Stimulated activated naive CD8-positive, alpha-beta T cell treated with anti-CD3 and anti-CD28 coated beads, Interleukin-15, Interleukin-2, amounts not matched to agents 100 ng/mL and 50 ng/mL, for 24 hours (primary cell): ENCODE data around the gene PVR.

Source experiments
- H3K27ac Mint-ChIP-seq: one replicate; pipeline ENCODE4 v1.8.0; 2021; ENCODE audit warnings: mild to moderate bottlenecking, mixed read lengths
- H3K27me3 Mint-ChIP-seq: one replicate; pipeline ENCODE4 v1.8.0; 2021; ENCODE audit warnings: mixed read lengths
- H3K36me3 Mint-ChIP-seq: one replicate; pipeline ENCODE4 v1.8.0; 2021; ENCODE audit warnings: low read depth, mixed read lengths
- H3K4me1 Mint-ChIP-seq: one replicate; pipeline ENCODE4 v1.8.0; 2021; ENCODE audit warnings: low read depth, mixed read lengths
- H3K4me3 Mint-ChIP-seq: one replicate; pipeline ENCODE4 v1.8.0; 2021; ENCODE audit warnings: mild to moderate bottlenecking, mixed read lengths
- H3K9me3 Mint-ChIP-seq: one replicate; pipeline ENCODE4 v1.8.0; 2021; ENCODE audit warnings: mixed read lengths

The PVR gene

DNA sequence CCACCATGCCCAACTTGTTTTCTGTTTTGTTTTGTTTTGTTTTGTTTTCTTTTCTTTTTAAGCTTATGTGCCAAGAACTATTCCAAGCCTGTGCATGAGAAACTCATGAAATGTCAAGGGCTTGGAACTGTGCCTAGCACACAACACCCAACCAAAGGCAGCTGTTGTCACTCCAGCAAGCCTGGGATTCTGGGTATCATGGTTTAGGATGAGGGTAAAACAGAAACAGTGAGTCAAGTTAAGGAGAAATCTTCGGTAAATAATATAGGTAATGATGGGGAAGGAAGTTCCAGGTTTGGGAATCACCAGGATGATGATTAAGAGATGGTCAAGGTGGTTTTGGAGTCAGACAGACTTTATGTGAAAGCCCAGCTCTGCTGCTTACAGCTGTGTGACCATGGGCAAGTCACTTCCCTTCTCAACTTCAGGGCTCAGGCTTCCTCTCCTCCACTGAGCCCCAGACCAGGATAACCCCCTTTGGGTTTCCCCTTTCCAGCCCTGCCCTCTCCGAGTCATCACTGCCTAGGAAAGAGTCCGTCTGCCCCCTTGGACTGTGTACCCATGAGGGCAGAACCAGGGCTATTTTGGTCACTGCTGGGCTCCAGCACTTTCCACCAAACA, 5.0 kb downstream of the PVR start:
- Mint-ChIP-seq H3K4me3 (no peak overlapping the region), H3K9me3 (no peaks in the 10 kb centered on the region), H3K4me1 (no peaks in the 10 kb centered on the region), H3K27ac (no peak overlapping the region), H3K27me3 (peaks cover 6% of the 10 kb centered on the region), H3K36me3 (peaks cover 17% of the 10 kb centered on the region)

DNA sequence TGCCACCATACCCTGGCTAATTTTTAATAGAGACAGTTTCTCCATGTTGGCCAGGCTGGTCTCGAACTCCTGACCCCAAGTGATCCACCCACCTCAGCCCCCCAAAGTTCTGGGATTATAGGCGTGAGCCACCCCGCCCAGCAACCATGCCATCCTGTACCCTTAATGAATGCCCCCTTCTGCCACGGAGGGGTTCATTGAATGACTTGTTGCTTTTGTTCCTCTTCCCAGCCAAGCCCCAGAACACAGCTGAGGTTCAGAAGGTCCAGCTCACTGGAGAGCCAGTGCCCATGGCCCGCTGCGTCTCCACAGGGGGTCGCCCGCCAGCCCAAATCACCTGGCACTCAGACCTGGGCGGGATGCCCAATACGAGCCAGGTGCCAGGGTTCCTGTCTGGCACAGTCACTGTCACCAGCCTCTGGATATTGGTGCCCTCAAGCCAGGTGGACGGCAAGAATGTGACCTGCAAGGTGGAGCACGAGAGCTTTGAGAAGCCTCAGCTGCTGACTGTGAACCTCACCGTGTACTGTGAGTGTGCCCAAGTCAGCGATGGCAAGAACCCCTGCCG, 6.0 kb downstream of the PVR start:
- no peak overlapping the region for H3K27ac Mint-ChIP-seq
- H3K36me3 Mint-ChIP-seq = peaks cover 21% of the 10 kb centered on the region
- H3K9me3 Mint-ChIP-seq = no peaks in the 10 kb centered on the region
- H3K4me3 Mint-ChIP-seq = no peak overlapping the region
- peaks cover 5% of the 10 kb centered on the region for H3K4me1 Mint-ChIP-seq
- H3K27me3 Mint-ChIP-seq = peaks cover 6% of the 10 kb centered on the region

GRCh38 chr19:44653343-44653742, 9.6 kb downstream of the PVR start:
- Mint-ChIP-seq H3K27ac (no peak overlapping the region), H3K36me3 (peaks cover 34% of the 10 kb centered on the region), H3K4me1 (peaks cover 12% of the 10 kb centered on the region), H3K9me3 (no peaks in the 10 kb centered on the region), H3K27me3 (no peaks in the 10 kb centered on the region), H3K4me3 (no peak overlapping the region)

GRCh38 chr19:44653977-44654774, 10.5 kb downstream of the PVR start:
- H3K4me3 Mint-ChIP-seq = no peak overlapping the region
- H3K36me3 Mint-ChIP-seq = peaks cover 35% of the 10 kb centered on the region
- no peak overlapping the region for H3K27ac Mint-ChIP-seq
- H3K27me3 Mint-ChIP-seq = no peaks in the 10 kb centered on the region
- H3K9me3 Mint-ChIP-seq = no peaks in the 10 kb centered on the region
- H3K4me1 Mint-ChIP-seq = peaks cover 12% of the 10 kb centered on the region

DNA sequence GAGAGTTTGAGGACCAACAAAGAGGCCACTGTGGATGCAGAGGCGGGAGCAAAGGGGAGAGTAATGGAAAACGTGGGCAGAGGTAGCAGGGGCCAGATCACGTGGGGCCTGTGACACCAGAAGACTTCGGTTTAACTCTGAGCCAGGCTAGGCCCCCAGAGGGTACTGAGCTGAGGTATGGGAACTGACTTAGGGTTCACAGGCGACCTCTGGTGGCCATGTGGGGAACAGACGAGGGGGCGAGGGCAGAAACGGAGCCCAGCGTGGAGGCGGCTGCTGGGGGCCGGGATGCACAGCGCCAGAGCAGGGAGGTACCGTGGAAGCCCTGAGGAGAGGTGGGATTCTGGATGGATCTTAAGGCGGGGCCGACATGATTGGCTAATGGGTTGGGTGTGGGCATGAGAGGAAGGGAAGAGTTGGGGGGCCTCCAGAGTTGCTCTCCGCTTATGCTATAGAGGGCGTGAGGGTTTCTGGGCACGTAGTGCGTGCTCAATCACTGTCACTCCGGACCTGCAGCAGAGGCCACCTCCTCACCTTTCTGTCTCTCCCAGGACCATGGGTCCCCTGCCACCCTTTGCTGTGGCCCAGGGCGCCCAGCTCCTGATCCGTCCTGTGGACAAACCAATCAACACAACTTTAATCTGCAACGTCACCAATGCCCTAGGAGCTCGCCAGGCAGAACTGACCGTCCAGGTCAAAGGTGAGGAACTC, 13.7 kb downstream of the PVR start:
- Mint-ChIP-seq H3K36me3 (peaks cover 25% of the 10 kb centered on the region), H3K27ac (no peak overlapping the region), H3K27me3 (no peaks in the 10 kb centered on the region), H3K4me3 (no peak overlapping the region), H3K9me3 (no peaks in the 10 kb centered on the region), H3K4me1 (peaks cover 12% of the 10 kb centered on the region)

- peaks cover 21% of the 10 kb centered on the region for H3K36me3 Mint-ChIP-seq
- no peak overlapping the region for H3K4me3 Mint-ChIP-seq
- no peaks in the 10 kb centered on the region for H3K9me3 Mint-ChIP-seq
- H3K27ac Mint-ChIP-seq = no peak overlapping the region
- peaks cover 12% of the 10 kb centered on the region for H3K4me1 Mint-ChIP-seq
- H3K27me3 Mint-ChIP-seq = no peaks in the 10 kb centered on the region
Observed at GRCh38 chr19:44658069-44658733, 14.5 kb downstream of the PVR start.

- Mint-ChIP-seq H3K27me3 (no peaks in the 10 kb centered on the region), H3K4me1 (peaks cover 6% of the 10 kb centered on the region), H3K27ac (no peak overlapping the region), H3K36me3 (peaks cover 15% of the 10 kb centered on the region), H3K9me3 (no peaks in the 10 kb centered on the region), H3K4me3 (no peak overlapping the region)
Observed at GRCh38 chr19:44660081-44660480, 16.4 kb downstream of the PVR start.

- no peaks in the 10 kb centered on the region for H3K9me3 Mint-ChIP-seq
- H3K27me3 Mint-ChIP-seq = no peaks in the 10 kb centered on the region
- peaks cover 9% of the 10 kb centered on the region for H3K36me3 Mint-ChIP-seq
- peaks cover 6% of the 10 kb centered on the region for H3K4me1 Mint-ChIP-seq
- no peak overlapping the region for H3K27ac Mint-ChIP-seq
- no peak overlapping the region for H3K4me3 Mint-ChIP-seq
Observed at GRCh38 chr19:44661205-44661604, 17.5 kb downstream of the PVR start.

DNA sequence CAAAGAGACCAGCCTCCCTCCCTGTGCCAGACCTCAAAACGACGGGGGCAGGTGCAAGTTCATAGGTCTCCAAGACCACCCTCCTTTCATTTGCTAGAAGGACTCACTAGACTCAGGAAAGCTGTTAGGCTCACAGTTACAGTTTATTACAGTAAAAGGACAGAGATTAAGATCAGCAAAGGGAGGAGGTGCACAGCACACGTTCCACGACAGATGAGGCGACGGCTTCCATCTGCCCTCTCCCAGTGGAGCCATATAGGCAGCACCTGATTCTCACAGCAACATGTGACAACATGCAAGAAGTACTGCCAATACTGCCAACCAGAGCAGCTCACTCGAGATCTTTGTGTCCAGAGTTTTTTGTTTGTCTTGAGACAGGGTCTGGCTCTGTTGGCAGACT, 18.2 kb downstream of the PVR start:
- H3K9me3 Mint-ChIP-seq = no peaks in the 10 kb centered on the region
- H3K27me3 Mint-ChIP-seq = no peaks in the 10 kb centered on the region
- peaks cover 5% of the 10 kb centered on the region for H3K36me3 Mint-ChIP-seq
- no peak overlapping the region for H3K4me3 Mint-ChIP-seq
- H3K27ac Mint-ChIP-seq = no peak overlapping the region
- H3K4me1 Mint-ChIP-seq = peaks cover 5% of the 10 kb centered on the region

DNA sequence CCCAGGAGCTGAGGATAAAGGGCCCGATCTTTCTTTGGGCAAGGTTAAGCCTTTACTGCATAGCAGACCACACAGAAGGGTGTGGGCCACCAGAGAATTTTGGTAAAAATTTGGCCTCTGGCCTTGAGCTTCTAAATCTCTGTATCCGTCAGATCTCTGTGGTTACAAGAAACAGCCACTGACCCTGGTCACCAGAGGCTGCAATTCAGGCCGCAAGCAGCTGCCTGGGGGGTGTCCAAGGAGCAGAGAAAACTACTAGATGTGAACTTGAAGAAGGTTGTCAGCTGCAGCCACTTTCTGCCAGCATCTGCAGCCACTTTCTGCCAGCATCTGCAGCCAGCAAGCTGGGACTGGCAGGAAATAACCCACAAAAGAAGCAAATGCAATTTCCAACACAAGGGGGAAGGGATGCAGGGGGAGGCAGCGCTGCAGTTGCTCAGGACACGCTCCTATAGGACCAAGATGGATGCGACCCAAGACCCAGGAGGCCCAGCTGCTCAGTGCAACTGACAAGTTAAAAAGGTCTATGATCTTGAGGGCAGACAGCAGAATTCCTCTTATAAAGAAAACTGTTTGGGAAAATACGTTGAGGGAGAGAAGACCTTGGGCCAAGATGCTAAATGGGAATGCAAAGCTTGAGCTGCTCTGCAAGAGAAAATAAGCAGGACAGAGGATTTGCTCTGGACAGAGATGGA, 19.1 kb downstream of the PVR start:
- H3K27me3 Mint-ChIP-seq = no peaks in the 10 kb centered on the region
- H3K27ac Mint-ChIP-seq = no peak overlapping the region
- no peaks in the 10 kb centered on the region for H3K9me3 Mint-ChIP-seq
- H3K36me3 Mint-ChIP-seq = peaks cover 5% of the 10 kb centered on the region
- no peaks in the 10 kb centered on the region for H3K4me1 Mint-ChIP-seq
- no peak overlapping the region for H3K4me3 Mint-ChIP-seq

DNA sequence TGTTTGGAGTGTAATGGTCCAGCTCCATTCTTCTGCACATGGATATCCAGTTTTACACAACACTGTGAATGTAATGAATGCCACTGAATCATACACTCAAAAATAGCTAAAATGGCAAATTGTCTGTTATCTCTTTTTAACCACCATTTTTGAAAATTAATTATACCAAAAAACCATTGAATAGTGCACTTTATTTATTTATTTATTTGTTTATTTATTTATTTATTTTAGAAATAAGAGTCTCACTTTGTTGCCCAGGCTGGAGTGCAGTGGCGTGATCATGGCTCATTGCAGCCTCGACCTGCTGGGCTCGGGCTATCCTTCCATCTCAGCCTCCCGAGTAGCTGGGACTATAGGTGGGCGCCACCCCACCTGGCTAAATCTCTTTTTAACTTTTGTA, 20.3 kb downstream of the PVR start:
- no peak overlapping the region for H3K27ac Mint-ChIP-seq
- no peak overlapping the region for H3K4me3 Mint-ChIP-seq
- H3K27me3 Mint-ChIP-seq = no peaks in the 10 kb centered on the region
- H3K4me1 Mint-ChIP-seq = no peaks in the 10 kb centered on the region
- H3K36me3 Mint-ChIP-seq = no peaks in the 10 kb centered on the region
- no peaks in the 10 kb centered on the region for H3K9me3 Mint-ChIP-seq

GRCh38 chr19:44664976-44665375, 21.3 kb downstream of the PVR start:
- Mint-ChIP-seq H3K27me3 (no peaks in the 10 kb centered on the region), H3K27ac (no peak overlapping the region), H3K9me3 (no peaks in the 10 kb centered on the region), H3K4me1 (no peaks in the 10 kb centered on the region), H3K36me3 (no peaks in the 10 kb centered on the region), H3K4me3 (no peak overlapping the region)

DNA sequence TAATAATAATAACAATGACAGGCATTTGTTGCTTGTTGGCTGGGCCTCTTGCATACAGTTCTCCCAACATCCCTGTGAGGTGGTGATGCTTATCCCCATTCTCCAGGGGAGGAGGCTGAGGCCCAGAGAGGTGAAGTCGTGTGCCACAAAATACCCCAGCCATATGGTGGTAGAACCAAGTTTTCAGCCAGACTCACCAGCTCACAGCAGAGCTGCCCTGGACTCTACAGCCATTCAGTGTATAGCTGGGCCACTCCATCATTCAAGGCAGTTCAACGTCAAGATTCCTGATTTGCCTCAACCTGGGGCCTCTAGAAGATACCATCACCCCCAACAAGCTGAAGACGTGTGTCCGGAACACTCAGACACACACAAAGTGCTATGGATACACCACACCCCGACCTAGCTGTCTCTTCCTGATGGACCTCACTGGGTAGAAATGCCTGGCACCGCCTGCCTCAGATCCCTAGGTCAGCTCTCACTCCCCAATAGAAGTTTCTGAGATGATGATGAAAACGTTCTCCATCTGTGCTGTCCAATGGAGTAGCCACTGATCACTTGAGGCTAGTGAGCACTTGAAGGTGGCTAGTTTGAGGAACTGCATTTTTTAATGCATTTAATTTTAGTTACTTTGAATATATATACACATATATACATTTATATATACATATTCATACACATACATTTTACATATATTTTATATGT, 23.3 kb downstream of the PVR start:
- no peak overlapping the region for H3K27ac Mint-ChIP-seq
- no peaks in the 10 kb centered on the region for H3K9me3 Mint-ChIP-seq
- no peak overlapping the region for H3K4me3 Mint-ChIP-seq
- no peaks in the 10 kb centered on the region for H3K4me1 Mint-ChIP-seq
- no peaks in the 10 kb centered on the region for H3K27me3 Mint-ChIP-seq
- H3K36me3 Mint-ChIP-seq = no peaks in the 10 kb centered on the region
